Neural progenitor cell (in vitro differentiated cells): ENCODE measurements around the gene SLC5A10.
"Not testable (repeated sequence)": the region's sequence is repeated elsewhere in the genome, so short reads cannot be mapped to it uniquely, and the experiment has no call there.

Source experiments
- EZH2 ChIP-seq: fragments of 200-600 bp; sonication (generic); IDR thresholded peaks from 2 replicates; pipeline ENCODE4 v1.6.1; 2017; ENCODE audit warnings: antibody characterized with exemption, mild to moderate bottlenecking, moderate library complexity
- TF ChIP-seq, protein P1 (sequence below): fragments of 200-600 bp; sonication (generic); IDR thresholded peaks from 2 replicates; pipeline ENCODE4 v1.5.1; 2017; ENCODE audit warnings: antibody characterized with exemption, mild to moderate bottlenecking

GRCh38 chr17:19044643-19045042, 92.7 kb downstream of the SLC5A10 start:
- TF ChIP-seq EZH2: not testable (repeated sequence)
- TF ChIP-seq, protein P1, sequence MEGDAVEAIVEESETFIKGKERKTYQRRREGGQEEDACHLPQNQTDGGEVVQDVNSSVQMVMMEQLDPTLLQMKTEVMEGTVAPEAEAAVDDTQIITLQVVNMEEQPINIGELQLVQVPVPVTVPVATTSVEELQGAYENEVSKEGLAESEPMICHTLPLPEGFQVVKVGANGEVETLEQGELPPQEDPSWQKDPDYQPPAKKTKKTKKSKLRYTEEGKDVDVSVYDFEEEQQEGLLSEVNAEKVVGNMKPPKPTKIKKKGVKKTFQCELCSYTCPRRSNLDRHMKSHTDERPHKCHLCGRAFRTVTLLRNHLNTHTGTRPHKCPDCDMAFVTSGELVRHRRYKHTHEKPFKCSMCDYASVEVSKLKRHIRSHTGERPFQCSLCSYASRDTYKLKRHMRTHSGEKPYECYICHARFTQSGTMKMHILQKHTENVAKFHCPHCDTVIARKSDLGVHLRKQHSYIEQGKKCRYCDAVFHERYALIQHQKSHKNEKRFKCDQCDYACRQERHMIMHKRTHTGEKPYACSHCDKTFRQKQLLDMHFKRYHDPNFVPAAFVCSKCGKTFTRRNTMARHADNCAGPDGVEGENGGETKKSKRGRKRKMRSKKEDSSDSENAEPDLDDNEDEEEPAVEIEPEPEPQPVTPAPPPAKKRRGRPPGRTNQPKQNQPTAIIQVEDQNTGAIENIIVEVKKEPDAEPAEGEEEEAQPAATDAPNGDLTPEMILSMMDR: not testable (repeated sequence)
